Measurements from ENCODE around the gene ENOX1. TPM values are rescaled to one million over a fixed set of nuclear protein-coding genes. Genes with fewer than 3 reads are reported as not detected.

The ENOX1 gene
- total and polyA plus RNA-seq, 2 of the 13 experiments (the other 11 are each of a cell fraction or from before 2014, with no cell fraction given): not detected

GRCh38 chr13:43432958-43433357 is 353.8 kb downstream of the ENOX1 start:
- POLR2A ChIA-PET: no interaction called here
- Histone ChIP-seq H2AFZ (ENCODE audit: low read length) (no peak overlapping the region), H3K9ac (ENCODE audit: insufficient read depth, low read depth, low read length) (no peak overlapping the region), H3K79me2 (ENCODE audit: insufficient read depth, low read length) (no peaks in the 10 kb centered on the region), H3K36me3 (replicated peaks in 1 of 2; ENCODE audit: control insufficient read depth in 1 of 2, insufficient read depth in 2 of 2, low read length in 2 of 2) (no peaks in the 10 kb centered on the region), H3K27me3 (ENCODE audit: control insufficient read depth in 1 of 2, insufficient read depth in 2 of 2, low read length in 2 of 2) (no peaks in the 10 kb centered on the region), H3K27ac (ENCODE audit: extremely low read length, insufficient read depth, low read length) (no peak overlapping the region), H3K4me3 (replicated peaks in 1 of 3; ENCODE audit: insufficient read depth in 1 of 3, low read depth in 2 of 3, low read length in 3 of 3) (no peak overlapping the region), H3K4me1 (ENCODE audit: insufficient read depth, low read length) (no peaks in the 10 kb centered on the region), H3K9me3 (ENCODE audit: low read length) (no peaks in the 10 kb centered on the region), H4K20me1 (ENCODE audit: insufficient read depth, low read length) (no peaks in the 10 kb centered on the region), H3K4me2 (ENCODE audit: low read depth, low read length) (no peak overlapping the region)
- in situ Hi-C loops (cut with HindIII; ENCODE audit: extremely low pct_ligation_motif_present, low pct_unique_long_range_greater_than_20kb) (no loop called here), intact Hi-C loops (cut with micrococcal nuclease; ENCODE audit: unreplicated experiment) (no loop called here)
- no peak for ATAC-seq
- FAIRE-seq: no peak
- BruUV-seq (replicated peaks): no TSS peak
- DNase-seq (ENCODE audit: low spot score): no peak
- CTCF ChIA-PET (ENCODE audit: low intra/inter-chr PET ratio, low total read pairs): no interaction called here
- 28% methylated on average over 5 of the region's 5 CpGs for WGBS (ENCODE audit: low lambda C conversion rate)
- TF ChIP-seq FIP1L1 (IDR thresholded peaks at IDR 0.05; ENCODE audit: borderline replicate concordance, insufficient read depth, low read depth, low read length) (no peak), ZNF841 (CRISPR knock-in tag; IDR thresholded peaks at IDR 0.05; ENCODE audit: borderline replicate concordance) (no peak), ZNF160 (CRISPR knock-in tag; IDR thresholded peaks at IDR 0.05) (no peak), ETS1 (CRISPR knock-in tag; IDR thresholded peaks at IDR 0.05) (no peak), ZNF362 (CRISPR knock-in tag; IDR thresholded peaks at IDR 0.05; ENCODE audit: borderline replicate concordance) (no peak), STAT5B (CRISPR knock-in tag; IDR thresholded peaks at IDR 0.05) (no peak), IRF9 (CRISPR knock-in tag; IDR thresholded peaks at IDR 0.05; ENCODE audit: borderline replicate concordance) (no peak), ARNTL (CRISPR knock-in tag; IDR thresholded peaks at IDR 0.05) (no peak), KLF6 (CRISPR knock-in tag; IDR thresholded peaks at IDR 0.05) (no peak), FOSL1 (CRISPR knock-in tag; IDR thresholded peaks at IDR 0.05; ENCODE audit: borderline replicate concordance) (no peak), ZNF142 (CRISPR knock-in tag; IDR thresholded peaks at IDR 0.05) (no peak), GPBP1L1 (CRISPR knock-in tag; IDR thresholded peaks at IDR 0.05) (no peak), EED (CRISPR knock-in tag; IDR thresholded peaks at IDR 0.05) (no peak), SRSF1 (optimal IDR thresholded peaks at IDR 0.05; ENCODE audit: low read depth, low read length) (no peak), MXI1 (IDR thresholded peaks at IDR 0.05; ENCODE audit: borderline replicate concordance, low read depth, low read length) (no peak)

All from HepG2 (cell line).